Transverse colon (tissue), 4 donors: ENCODE results near the gene HES3. TPM values are rescaled to one million over a fixed set of nuclear protein-coding genes. Genes with fewer than 3 reads are reported as not detected.

Experiments
- DNase-seq: peaks from one replicate; pipeline ENCODE4 v3.0.0-alpha.2; 2019
- H3K27ac ChIP-seq, 4 donors: fragments of 200-600 bp; sonication (generic); 2 replicates each; pipeline ENCODE4 v1.5.1; 2016 to 2018; ENCODE audit warnings: inconsistent platforms in 4 of 4
- H3K27me3 ChIP-seq: fragments of 200-600 bp; sonication (generic); 2 replicates; pipeline ENCODE4 v1.5.1; 2017; ENCODE audit warnings: inconsistent platforms
- H3K36me3 ChIP-seq, 4 donors: fragments of 200-600 bp; sonication (generic); 2 replicates each; pipeline ENCODE4 v1.5.1; 2017 to 2019; ENCODE audit warnings: inconsistent platforms in 4 of 4
- H3K4me1 ChIP-seq, 4 donors: fragments of 200-600 bp; sonication (generic); 2 replicates each; pipeline ENCODE4 v1.5.1; 2017 to 2020; ENCODE audit warnings: inconsistent platforms in 4 of 4
- H3K4me3 ChIP-seq, 4 donors: fragments of 200-600 bp; sonication (generic); 1 replicate in 1 of 4; 2 replicates in 3 of 4; pipeline versions ENCODE4 v1.5.1 to v1.6.1; 2017 to 2019; ENCODE audit warnings: inconsistent platforms in 4 of 4
- H3K9me3 ChIP-seq, 2 donors: fragments of 200-600 bp; sonication (generic); 2 replicates each; pipeline ENCODE4 v1.5.1; 2017 to 2019; ENCODE audit warnings: inconsistent platforms in 2 of 2
- CTCF ChIP-seq, 5 experiments: fragments of 200-600 bp in 3 of 5; fragments of 450-650 bp in 2 of 5; sonication (generic) in 3 of 5; IDR thresholded peaks; 1 replicate in 2 of 5; 2 replicates in 3 of 5; pipeline ENCODE4 v1.5.1; 2016 to 2017; ENCODE audit warnings: antibody characterized with exemption in 5 of 5, inconsistent platforms in 3 of 5, mild to moderate bottlenecking in 2 of 5, moderate library complexity in 1 of 5
- EP300 ChIP-seq: sonication (generic); formaldehyde crosslinking; IDR thresholded peaks from one replicate; pipeline ENCODE4 v1.6.1; 2017; ENCODE audit warnings: antibody characterized with exemption, low read depth
- POLR2A ChIP-seq: fragments of 450-650 bp; IDR thresholded peaks from one replicate; pipeline ENCODE4 v1.6.1; 2016; ENCODE audit warnings: antibody characterized with exemption, mild to moderate bottlenecking, moderate library complexity
- POLR2AphosphoS5 ChIP-seq, 3 donors: sonication (generic); formaldehyde crosslinking; IDR thresholded peaks; one replicate each; pipeline ENCODE4 v1.6.1; 2016; ENCODE audit warnings: antibody characterized with exemption in 3 of 3
- WGBS, 2 donors: methylation state at CpG; one replicate each; pipeline ENCODE4 v1.1.5; 2018; ENCODE audit warnings: low coverage in 1 of 2; 5-methylcytosine and 5-hydroxymethylcytosine counted together
- in situ Hi-C, 4 donors: fragments of 200-750 bp; cut with MboI; loops; one replicate each; pipeline versions ENCODE4 v1.15.0 to v1.15.1; 2017; ENCODE audit warnings: low sequenced_read_pairs in 3 of 4, low pct_ligation_motif_present in 1 of 4, low pct_unique_long_range_greater_than_20kb in 1 of 4
- intact Hi-C: fragments of 100-400 bp; cut with DNase I; formaldehyde crosslinking; loops from one replicate; pipeline ENCODE4 v1.15.1; 2023; ENCODE audit warnings: low total_unique reads
- total RNA-seq, 4 donors: library from RNA; depleted of rRNA; stranded (reverse); fragments of >200 nt; gene quantifications; one replicate each; pipeline ENCODE4 v1.1.0, GENCODE V29; 2016

The HES3 gene
- total RNA-seq, 4 donors from 2014 or later = not detected

GRCh38 chr1:6199298-6200187, 44.4 kb upstream of the HES3 start, which contains the start of gene RPL22:
Gene RPL22 (minus strand): TSS chr1:6199595. CDS start chr1:6199573, 22 bp downstream.
- Histone ChIP-seq H3K4me1 (peaks cover 13 to 32% (median 19%) of the 10 kb centered on the region in 4 donors), H3K27me3 (no peaks in the 10 kb centered on the region), H3K9me3 (no peaks in the 10 kb centered on the region), H3K27ac (peak within 1 kb of the TSS; percentile 81 to 89 (median 88)), H3K4me3 (peak within 1 kb of the TSS; percentile 87 to 99 (median 94)), H3K36me3 (peaks cover 0 to 24% (median 11%) of the 10 kb centered on the region in 4 donors)
- DNase-seq = peak; percentile 99
- TF ChIP-seq EP300 (no peak), CTCF (IDR thresholded peaks at IDR 0.05) (no peak), POLR2A (peak; percentile 75), POLR2AphosphoS5 (IDR thresholded peaks at IDR 0.05) (peak; percentile 86 to 93 (median 92))
- 3 to 10% methylated on average over 2 to 50 of the region's 53 CpGs for WGBS, 2 donors
- in situ Hi-C loops (no loop called here), intact Hi-C loops (no loop called here)

- H3K9me3 ChIP-seq = no peaks in the 10 kb centered on the region
- H3K4me3 ChIP-seq = peak overlapping the region in 3 of 4 donors; percentile 93 to 99 (median 94)
- TF ChIP-seq EP300 (no peak), POLR2AphosphoS5 (IDR thresholded peaks at IDR 0.05) (no peak), CTCF (IDR thresholded peaks at IDR 0.05) (no peak), POLR2A (no peak)
- H3K36me3 ChIP-seq = peaks cover 0 to 18% (median 7%) of the 10 kb centered on the region in 4 donors
- no peak for DNase-seq
- in situ Hi-C loops (no loop called here), intact Hi-C loops (no loop called here)
- no peaks in the 10 kb centered on the region for H3K27me3 ChIP-seq
- H3K27ac ChIP-seq = peak overlapping the region; percentile 81 to 89 (median 88)
- 71 to 83% methylated on average over 1 to 10 of the region's 10 CpGs for WGBS, 2 donors
- H3K4me1 ChIP-seq = peaks cover 13 to 39% (median 26%) of the 10 kb centered on the region in 4 donors
Measured at GRCh38 chr1:6200188-6200809, 43.7 kb upstream of the HES3 start.

- intact Hi-C loops = no loop called here
- no peak for DNase-seq
- Histone ChIP-seq H3K4me1 (peaks cover 13 to 47% (median 37%) of the 10 kb centered on the region in 4 donors), H3K36me3 (no peaks in the 10 kb centered on the region), H3K27ac (no peak overlapping the region), H3K27me3 (no peaks in the 10 kb centered on the region), H3K4me3 (no peak overlapping the region), H3K9me3 (no peaks in the 10 kb centered on the region)
- in situ Hi-C loops = no loop called here
- TF ChIP-seq POLR2AphosphoS5 (IDR thresholded peaks at IDR 0.05) (no peak), CTCF (IDR thresholded peaks at IDR 0.05) (no peak), EP300 (no peak), POLR2A (no peak)
- 82 to 89% methylated on average over 5 to 7 of the region's 7 CpGs for WGBS, 2 donors
Measured at GRCh38 chr1:6202256-6202655, 41.7 kb upstream of the HES3 start.
